ENCODE data around the gene BCAS1.

Gene BCAS1

GRCh38 chr20:53900380-53900999 lies 169.9 kb downstream of the BCAS1 start:
- DNase-seq, result no peak

- DNase-seq, result peak; percentile 60
These were observed 170.8 kb downstream of the BCAS1 start for GRCh38 chr20:53899351-53900167.

GRCh38 chr20:53898556-53898931 lies 171.8 kb downstream of the BCAS1 start:
- no peak for DNase-seq

- DNase-seq, result no peak
These were observed 172.4 kb downstream of the BCAS1 start for GRCh38 chr20:53897884-53898555.

DNA sequence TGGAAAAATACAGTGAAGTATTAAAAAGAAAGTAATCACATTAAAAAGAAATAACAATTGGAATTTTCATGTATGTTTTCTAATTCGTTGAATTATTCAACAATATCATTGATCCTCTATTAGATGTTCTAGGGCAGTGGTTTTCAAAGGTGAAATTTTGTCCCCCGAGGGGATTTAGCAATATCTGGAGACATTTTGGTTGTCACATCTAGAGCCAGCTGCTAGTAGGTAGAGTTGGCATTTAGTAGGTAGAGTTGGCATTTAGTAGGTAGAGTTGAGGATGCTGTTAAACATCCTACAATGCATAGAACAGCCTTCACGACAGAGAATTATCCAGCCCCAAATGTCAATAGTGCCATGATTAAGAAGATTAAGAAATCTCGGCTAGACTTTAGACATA lies 173.7 kb downstream of the BCAS1 start:
- DNase-seq, result no peak

DNA sequence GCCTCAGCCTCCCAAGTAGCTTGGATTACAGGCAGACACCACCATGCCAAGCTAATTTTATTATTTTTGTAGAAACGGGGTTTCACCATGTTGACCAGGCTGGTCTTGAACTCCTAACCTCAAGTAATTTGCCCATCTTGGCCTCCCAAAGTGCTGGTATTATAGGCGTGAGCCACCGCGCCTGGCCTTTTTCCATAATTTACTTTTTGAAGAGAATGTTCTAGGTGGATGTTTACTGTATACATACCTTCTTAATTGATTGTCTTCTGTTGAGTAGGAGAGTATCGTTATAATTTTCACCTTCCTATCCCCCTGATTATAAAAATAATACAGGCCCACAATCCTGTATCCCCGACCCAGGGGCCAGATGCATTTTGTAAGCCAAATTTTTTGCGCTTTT lies 174.4 kb downstream of the BCAS1 start:
- no peak for DNase-seq

DNA sequence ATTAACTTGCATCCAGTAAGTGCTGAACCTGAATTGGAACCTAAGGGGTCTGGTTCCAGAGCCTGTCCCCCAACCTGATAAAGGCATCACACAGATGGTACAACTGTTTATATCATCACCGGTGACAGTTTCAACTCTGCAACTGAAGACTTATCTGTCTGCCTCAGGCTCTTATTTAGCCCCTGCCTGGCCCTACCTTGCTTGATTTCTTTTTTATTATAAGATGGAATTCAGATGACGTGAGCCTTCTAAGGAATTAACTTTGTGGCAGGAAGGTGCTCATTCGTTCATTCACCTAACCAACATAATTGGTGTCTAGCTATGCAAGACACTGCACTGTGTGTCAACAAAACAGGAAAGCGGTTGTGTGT lies 175.0 kb downstream of the BCAS1 start:
- DNase-seq, result peak; percentile 78

DNA sequence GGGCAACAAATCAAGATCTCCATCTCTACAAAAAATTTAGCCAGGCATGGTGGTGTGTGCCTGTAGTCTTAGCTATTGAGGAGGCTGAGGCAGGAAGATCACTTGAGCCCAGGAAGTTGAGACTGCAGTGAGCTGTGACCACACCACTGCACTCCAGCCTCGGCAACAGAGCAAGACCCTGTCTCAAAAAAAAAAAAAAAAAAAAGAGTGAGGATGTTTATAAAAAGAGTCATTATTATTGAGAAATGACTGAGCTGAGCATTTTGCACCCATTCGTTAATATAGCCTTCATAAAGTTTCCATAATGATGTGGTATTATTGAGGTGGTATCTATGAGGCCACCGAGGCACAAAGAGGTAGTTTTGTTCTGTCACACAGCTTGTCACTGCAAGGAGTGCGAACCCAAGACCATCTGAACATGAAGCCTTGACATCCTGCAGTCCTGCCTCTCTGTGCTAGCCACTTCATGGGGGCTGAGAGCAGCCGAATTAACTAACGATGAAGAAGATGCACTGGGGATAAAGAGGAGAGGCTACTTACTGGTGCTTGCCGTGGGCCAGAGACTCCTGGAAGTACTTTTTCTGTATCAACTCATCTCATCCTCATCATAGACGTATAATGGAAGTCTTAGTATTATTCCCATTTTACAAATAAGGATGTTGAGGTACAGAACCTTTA lies 175.5 kb downstream of the BCAS1 start:
- no peak for DNase-seq
